Measurements from ENCODE around the gene TRPM5.

The TRPM5 gene

GRCh38 chr11:2474059-2474901 lies 30.0 kb upstream of the TRPM5 start:
- DNase-seq (ENCODE audit: low spot score): no peak
- TF ChIP-seq CTCF (IDR thresholded peaks at IDR 0.05; ENCODE audit: extremely low read depth, insufficient read depth, missing control alignments): no peak
- in situ Hi-C loops (cut with MboI; ENCODE audit: low pct_unique_long_range_greater_than_20kb, low sequenced_read_pairs, unreplicated experiment): no loop called here

- TF ChIP-seq CTCF (IDR thresholded peaks at IDR 0.05; ENCODE audit: extremely low read depth, insufficient read depth, missing control alignments): no peak
- in situ Hi-C loops (cut with MboI; ENCODE audit: low pct_unique_long_range_greater_than_20kb, low sequenced_read_pairs, unreplicated experiment): no loop called here
- peak; percentile 3 for DNase-seq (ENCODE audit: low spot score)
These were observed 29.2 kb upstream of the TRPM5 start for GRCh38 chr11:2473361-2474058.

- in situ Hi-C loops (cut with MboI; ENCODE audit: low pct_unique_long_range_greater_than_20kb, low sequenced_read_pairs, unreplicated experiment): no loop called here
- no peak for TF ChIP-seq CTCF (IDR thresholded peaks at IDR 0.05; ENCODE audit: extremely low read depth, insufficient read depth, missing control alignments)
These were observed 28.3 kb upstream of the TRPM5 start for GRCh38 chr11:2472428-2473186.

GRCh38 chr11:2471804-2472096 lies 27.4 kb upstream of the TRPM5 start:
- TF ChIP-seq CTCF (IDR thresholded peaks at IDR 0.05; ENCODE audit: extremely low read depth, insufficient read depth, missing control alignments): no peak
- DNase-seq (ENCODE audit: low spot score): no peak
- in situ Hi-C loops (cut with MboI; ENCODE audit: low pct_unique_long_range_greater_than_20kb, low sequenced_read_pairs, unreplicated experiment): no loop called here

More at GRCh38 chr11:2472428-2473186, 28.3 kb upstream of the TRPM5 start:
- DNase-seq (ENCODE audit: low spot score): no peak

- DNase-seq (ENCODE audit: low spot score): no peak
- TF ChIP-seq CTCF (IDR thresholded peaks at IDR 0.05; ENCODE audit: extremely low read depth, insufficient read depth, missing control alignments): no peak
- in situ Hi-C loops (cut with MboI; ENCODE audit: low pct_unique_long_range_greater_than_20kb, low sequenced_read_pairs, unreplicated experiment): no loop called here
These were observed 26.9 kb upstream of the TRPM5 start for GRCh38 chr11:2471048-2471803.

- in situ Hi-C loops (cut with MboI; ENCODE audit: low pct_unique_long_range_greater_than_20kb, low sequenced_read_pairs, unreplicated experiment): no loop called here
- no peak for TF ChIP-seq CTCF (IDR thresholded peaks at IDR 0.05; ENCODE audit: extremely low read depth, insufficient read depth, missing control alignments)
These were observed 26.2 kb upstream of the TRPM5 start for GRCh38 chr11:2470495-2470894.

More at GRCh38 chr11:2470495-2470894, 26.2 kb upstream of the TRPM5 start:
- no peak for DNase-seq (ENCODE audit: low spot score)

Data from GM13977 (cell line).